ENCODE measurements around the gene CBR3. TPM values are rescaled to one million over a fixed set of nuclear protein-coding genes. Genes with fewer than 3 reads are reported as not detected.

The CBR3 gene
- total RNA-seq, 1 experiment from 2014 or later: 1.6 TPM

- peak overlapping the region; percentile 59 to 60 for H3K4me3 ChIP-seq (ENCODE audit: low read depth in 2 of 2, low read length in 2 of 2)
- ChIA-PET POLR2A (interaction anchor here (0.6 kb wide), 1 partner anchor 164 kb away, joined by 4 read pairs; no protein-coding TSS in a partner anchor), CTCF (interaction anchor here (0.7 kb wide), 1 partner anchor 53 kb away, joined by 3 read pairs; no protein-coding TSS in a partner anchor)
- H3K27me3 ChIP-seq (ENCODE audit: control insufficient read depth, insufficient read depth, low read length): no peaks in the 10 kb centered on the region
- no peaks in the 10 kb centered on the region for H3K9me3 ChIP-seq (ENCODE audit: control insufficient read depth, insufficient read depth, low read depth, low read length)
- in situ Hi-C loops (cut with HindIII; ENCODE audit: low pct_unique_long_range_greater_than_20kb, low sequenced_read_pairs): no loop called here
- peak overlapping the region; percentile 29; the same call in 1 of the 2 replicates for H3K27ac ChIP-seq (ENCODE audit: low read length)
- H3K36me3 ChIP-seq (ENCODE audit: control insufficient read depth, insufficient read depth, low read length): no peaks in the 10 kb centered on the region; the same call in 1 of the 2 replicates
- DNase-seq (ENCODE audit: low read depth, low spot score) (no peak), ATAC-seq (no peak)
- H3K4me1 ChIP-seq (ENCODE audit: control insufficient read depth, insufficient read depth, low read length): peaks cover 3% of the 10 kb centered on the region; the same call in 1 of the 2 replicates
- TSS peak; percentile 71 for BruUV-seq (replicated peaks)
- no peak for TF ChIP-seq POLR2AphosphoS5 (IDR thresholded peaks at IDR 0.05; ENCODE audit: low read depth, low read length)
- no peak for TF ChIP-seq CTCF (IDR thresholded peaks at IDR 0.05)
- no peak for TF ChIP-seq SIN3A (IDR thresholded peaks at IDR 0.05; ENCODE audit: borderline replicate concordance, insufficient read depth, low read depth, low read length)
- intact Hi-C loops (cut with micrococcal nuclease; ENCODE audit: unreplicated experiment): no loop called here
These were observed 20.9 kb downstream of the CBR3 start for GRCh38 chr21:36155603-36156338.

DNA sequence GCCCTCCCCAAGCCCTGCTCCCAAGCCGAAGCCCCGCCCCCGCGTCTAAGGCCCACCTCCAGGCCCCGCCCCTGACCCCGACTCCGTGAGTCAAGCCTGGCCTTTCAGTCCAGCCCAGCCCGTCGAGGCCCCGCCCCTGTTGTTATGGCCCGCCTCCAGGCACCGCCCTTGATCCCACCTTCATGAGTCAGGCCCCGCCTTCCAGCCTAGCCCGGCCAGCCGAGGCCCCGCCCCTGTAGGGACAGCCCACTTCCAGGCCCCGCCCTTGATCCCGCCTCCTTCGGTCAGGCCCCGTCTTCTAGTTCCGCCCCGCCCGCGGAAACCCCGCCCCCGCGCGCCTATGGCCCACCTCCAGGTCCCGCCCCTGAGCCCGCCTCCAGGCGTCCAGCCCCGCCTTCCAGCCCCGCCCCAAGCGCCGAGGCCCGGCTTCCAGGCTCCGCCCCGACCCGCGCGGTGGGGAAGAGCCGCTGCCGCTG is 21.5 kb downstream of the CBR3 start:
- TF ChIP-seq TCF7L2 (IDR thresholded peaks at IDR 0.05; ENCODE audit: low read depth, low read length) (no peak), CTCF (IDR thresholded peaks at IDR 0.05) (no peak), SIN3A (IDR thresholded peaks at IDR 0.05; ENCODE audit: borderline replicate concordance, insufficient read depth, low read depth, low read length) (no peak), POLR2AphosphoS5 (IDR thresholded peaks at IDR 0.05; ENCODE audit: low read depth, low read length) (no peak), REST (IDR thresholded peaks at IDR 0.05; ENCODE audit: insufficient read depth in 1 of 2, low read depth in 2 of 2, low read length in 1 of 2) (no peak)
- DNase-seq (ENCODE audit: low read depth, low spot score): peak; percentile 83
- H3K4me3 ChIP-seq (ENCODE audit: low read depth in 2 of 2, low read length in 2 of 2): peak overlapping the region; percentile 71 to 76
- H3K36me3 ChIP-seq (ENCODE audit: control insufficient read depth, insufficient read depth, low read length): no peaks in the 10 kb centered on the region; the same call in 1 of the 2 replicates
- no peaks in the 10 kb centered on the region for H3K9me3 ChIP-seq (ENCODE audit: control insufficient read depth, insufficient read depth, low read depth, low read length)
- H3K27ac ChIP-seq (ENCODE audit: low read length): no peak overlapping the region
- peak; percentile 93 for ATAC-seq
- POLR2A ChIA-PET: interaction anchor here (0.6 kb wide), 1 partner anchor 163 kb away, joined by 4 read pairs; no protein-coding TSS in a partner anchor
- in situ Hi-C loops (cut with HindIII; ENCODE audit: low pct_unique_long_range_greater_than_20kb, low sequenced_read_pairs): no loop called here
- intact Hi-C loops (cut with micrococcal nuclease; ENCODE audit: unreplicated experiment): no loop called here
- no TSS peak for BruUV-seq (replicated peaks)
- H3K4me1 ChIP-seq (ENCODE audit: control insufficient read depth, insufficient read depth, low read length): peaks cover 3% of the 10 kb centered on the region; the same call in 1 of the 2 replicates
- CTCF ChIA-PET: no interaction called here
- no peaks in the 10 kb centered on the region for H3K27me3 ChIP-seq (ENCODE audit: control insufficient read depth, insufficient read depth, low read length)
